Fibroblast of peridontal ligament (primary cell): ENCODE results near the gene SHC3.

ENCODE experiments used
- DNase-seq: peaks from one replicate; pipeline ENCODE4 v3.0.0-alpha.2; 2010; ENCODE audit errors: extremely low read depth

SHC3 gene

GRCh38 chr9:89154218-89154617 is 24.4 kb downstream of the SHC3 start:
- DNase-seq = no peak

GRCh38 chr9:89153232-89154017 is 25.2 kb downstream of the SHC3 start:
- DNase-seq = peak; percentile 69

GRCh38 chr9:89149726-89150125 is 28.9 kb downstream of the SHC3 start:
- DNase-seq = peak; percentile 38

GRCh38 chr9:89145097-89145496 is 33.5 kb downstream of the SHC3 start:
- DNase-seq = no peak

GRCh38 chr9:89144238-89144637 is 34.4 kb downstream of the SHC3 start:
- DNase-seq = no peak

GRCh38 chr9:89143266-89143665 is 35.4 kb downstream of the SHC3 start:
- DNase-seq = no peak

GRCh38 chr9:89139455-89139854 is 39.2 kb downstream of the SHC3 start:
- DNase-seq = no peak

- peak; percentile 73 for DNase-seq
Measured at GRCh38 chr9:89138463-89139390, 39.9 kb downstream of the SHC3 start.

GRCh38 chr9:89137542-89138462 is 40.8 kb downstream of the SHC3 start:
- peak; percentile 97 for DNase-seq

- DNase-seq = no peak
Measured at GRCh38 chr9:89135591-89136166, 42.9 kb downstream of the SHC3 start.

GRCh38 chr9:89134709-89135108 is 43.9 kb downstream of the SHC3 start:
- DNase-seq = no peak

- peak; percentile 96 for DNase-seq
Measured at GRCh38 chr9:89122949-89123348, 55.7 kb downstream of the SHC3 start.

GRCh38 chr9:89120704-89121103 is 57.9 kb downstream of the SHC3 start:
- no peak for DNase-seq

- no peak for DNase-seq
Measured at GRCh38 chr9:89116805-89117192, 61.8 kb downstream of the SHC3 start.

GRCh38 chr9:89116064-89116804 is 62.4 kb downstream of the SHC3 start:
- peak; percentile 76 for DNase-seq

- no peak for DNase-seq
Measured at GRCh38 chr9:89115426-89115825, 63.2 kb downstream of the SHC3 start.

- DNase-seq = no peak
Measured at GRCh38 chr9:89114741-89115140, 63.9 kb downstream of the SHC3 start.

- no peak for DNase-seq
Measured at GRCh38 chr9:89113851-89114250, 64.8 kb downstream of the SHC3 start.

- DNase-seq = no peak
Measured at GRCh38 chr9:89112243-89112642, 66.4 kb downstream of the SHC3 start.

- no peak for DNase-seq
Measured at GRCh38 chr9:89109666-89110065, 69.0 kb downstream of the SHC3 start.

- DNase-seq = no peak
Measured at GRCh38 chr9:89107406-89107805, 71.2 kb downstream of the SHC3 start.
